GM19035 (cell line): Measurements from ENCODE around the gene RASL11B.
A peak's percentile ranks its signal among the peaks of the same experiment; 100 is the strongest.

Experiments
- ATAC-seq: cut with Tn5 transposase; IDR thresholded peaks from one replicate; pipeline ENCODE4 v1.9.1; 2021; ENCODE audit not compliant: unreplicated experiment

Gene RASL11B

GRCh38 chr4:52873191-52873590 lies 11.1 kb downstream of the RASL11B start:
- no peak for ATAC-seq

- ATAC-seq, result no peak
Measured at GRCh38 chr4:52873861-52874343, 11.8 kb downstream of the RASL11B start.

GRCh38 chr4:52874948-52875347 lies 12.8 kb downstream of the RASL11B start:
- no peak for ATAC-seq

- ATAC-seq, result no peak
Measured at GRCh38 chr4:52876069-52876468, 14.0 kb downstream of the RASL11B start.

- ATAC-seq, result no peak
Measured at GRCh38 chr4:52877036-52877435, 14.9 kb downstream of the RASL11B start.

GRCh38 chr4:52877694-52878093 lies 15.6 kb downstream of the RASL11B start:
- no peak for ATAC-seq

GRCh38 chr4:52879471-52879870 lies 17.4 kb downstream of the RASL11B start:
- no peak for ATAC-seq

- no peak for ATAC-seq
Measured at GRCh38 chr4:52880994-52881393, 18.9 kb downstream of the RASL11B start.

- no peak for ATAC-seq
Measured at GRCh38 chr4:52883183-52883621, 21.1 kb downstream of the RASL11B start.

- no peak for ATAC-seq
Measured at GRCh38 chr4:52883707-52884669, 21.9 kb downstream of the RASL11B start.

- ATAC-seq, result no peak
Measured at GRCh38 chr4:52884994-52885393, 22.9 kb downstream of the RASL11B start.

- no peak for ATAC-seq
Measured at GRCh38 chr4:52889354-52889753, 27.2 kb downstream of the RASL11B start.

GRCh38 chr4:52889778-52890520 lies 27.8 kb downstream of the RASL11B start:
- ATAC-seq, result no peak

GRCh38 chr4:52890521-52890791 lies 28.3 kb downstream of the RASL11B start:
- no peak for ATAC-seq

- no peak for ATAC-seq
Measured at GRCh38 chr4:52891743-52892142, 29.6 kb downstream of the RASL11B start.

GRCh38 chr4:52892880-52893279 lies 30.8 kb downstream of the RASL11B start:
- ATAC-seq, result no peak

- ATAC-seq, result no peak
Measured at GRCh38 chr4:52894443-52894842, 32.3 kb downstream of the RASL11B start.

GRCh38 chr4:52903273-52903672 lies 41.2 kb downstream of the RASL11B start:
- ATAC-seq, result no peak

GRCh38 chr4:52904421-52904820 lies 42.3 kb downstream of the RASL11B start:
- no peak for ATAC-seq

GRCh38 chr4:52907510-52907909 lies 45.4 kb downstream of the RASL11B start:
- no peak for ATAC-seq

- ATAC-seq, result no peak
Measured at GRCh38 chr4:52910115-52910514, 48.0 kb downstream of the RASL11B start.

GRCh38 chr4:52911684-52912294 lies 49.7 kb downstream of the RASL11B start:
- peak; percentile 90 for ATAC-seq
